ENCODE measurements around the gene COL4A1.

- no peak for TF ChIP-seq CTCF (IDR thresholded peaks at IDR 0.05)
- no peak for TF ChIP-seq POLR2A (IDR thresholded peaks at IDR 0.05)
These were observed 10.7 kb upstream of the COL4A1 start for GRCh38 chr13:110317496-110318195.
